Activated T-cell treated with anti-CD3 and anti-CD28 coated beads for 48 hours (primary cell): ENCODE results near the gene LAMC2.
"Not testable (repeated sequence)": the region's sequence is repeated elsewhere in the genome, so short reads cannot be mapped to it uniquely, and the experiment has no call there.

Experiments
- DNase-seq: peaks from one replicate; pipeline ENCODE4 v3.0.0-alpha.2; 2020; ENCODE audit warnings: low read depth

Gene LAMC2

DNA sequence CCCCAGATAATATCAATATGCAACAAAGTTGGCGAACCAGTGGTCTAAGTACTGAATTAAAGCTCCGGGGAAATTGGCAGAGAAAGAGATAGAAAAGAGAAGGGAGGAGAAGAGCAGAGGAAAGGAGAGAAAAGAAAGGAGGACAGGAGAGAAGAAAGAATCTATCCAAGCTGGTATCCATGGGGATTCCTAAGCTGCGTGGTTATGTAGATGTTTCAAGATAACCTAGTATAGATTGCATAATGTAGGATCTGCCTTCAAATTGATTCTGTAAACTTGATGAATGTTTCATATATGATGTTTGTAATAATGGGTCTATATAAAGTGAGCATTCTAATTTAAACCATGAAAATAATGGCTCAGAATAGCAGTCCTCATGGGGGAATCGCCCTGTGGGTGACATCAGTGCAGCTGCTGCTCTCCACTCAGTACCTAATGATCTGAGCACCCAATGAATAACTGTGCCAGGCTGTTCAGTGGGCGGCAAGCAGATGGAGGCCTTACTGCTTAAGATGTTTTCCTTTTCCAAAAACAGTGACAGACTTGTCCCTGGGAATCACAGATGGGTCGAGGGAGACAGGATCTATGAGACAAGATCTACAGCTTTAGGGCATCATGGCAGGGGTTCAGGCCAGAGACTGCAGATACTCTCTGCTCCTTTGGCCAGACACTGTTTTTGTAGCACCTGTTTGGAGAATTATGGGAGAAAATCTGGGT lies 78.0 kb downstream of the LAMC2 start:
- no peak for DNase-seq

GRCh38 chr1:183267646-183268431 lies 81.8 kb downstream of the LAMC2 start:
- no peak for DNase-seq

DNA sequence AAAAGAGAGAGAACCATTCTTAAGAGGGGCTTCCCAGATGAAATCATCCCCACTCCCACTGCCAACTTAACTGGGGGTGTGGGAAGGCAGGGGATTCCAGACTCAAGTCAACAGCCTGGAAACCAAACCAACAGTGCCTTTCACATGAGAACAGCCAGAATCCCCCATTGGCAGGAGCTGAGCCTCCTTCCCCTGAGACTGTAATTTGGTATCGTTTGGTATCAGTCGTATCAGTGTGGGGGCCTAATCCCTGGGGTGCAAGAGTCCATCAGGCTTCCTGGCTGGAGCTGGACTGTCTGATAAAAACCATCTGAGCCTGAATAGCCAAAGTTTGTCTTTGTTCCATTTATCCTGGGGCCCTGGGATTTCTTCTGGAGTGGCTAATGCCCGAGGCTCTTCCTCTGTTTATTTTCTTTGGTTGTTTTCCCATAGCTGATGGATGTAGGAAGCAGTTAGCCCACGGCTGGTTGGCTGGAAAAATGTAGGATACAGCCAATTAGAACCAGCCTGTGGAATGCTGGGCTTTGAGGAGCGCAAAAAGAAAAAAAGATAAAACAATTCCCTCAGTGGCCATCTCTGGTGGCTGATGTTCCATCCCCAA lies 84.6 kb downstream of the LAMC2 start:
- DNase-seq: no peak

DNA sequence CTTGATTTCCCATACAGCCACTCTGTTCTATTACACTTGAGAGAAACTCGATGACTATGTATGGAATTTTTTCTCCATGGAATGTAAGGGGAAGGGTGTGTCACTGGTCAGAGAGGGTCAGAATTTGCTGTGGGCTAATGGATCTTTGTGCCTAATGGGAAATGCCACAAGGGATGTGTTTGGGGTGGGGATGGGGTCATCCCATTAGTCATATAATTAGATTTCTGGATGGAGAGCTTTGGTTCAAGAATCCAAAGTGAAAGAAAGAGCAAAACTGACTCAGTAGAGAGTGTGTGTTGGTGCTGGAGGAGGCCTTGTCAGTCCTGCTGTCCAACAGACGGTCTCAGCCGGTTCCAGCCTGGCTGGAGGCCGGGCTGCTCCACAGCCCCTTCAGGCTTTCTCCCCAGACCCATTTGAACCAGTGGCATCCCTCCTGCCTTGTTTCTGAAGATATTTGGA lies 86.4 kb downstream of the LAMC2 start:
- no peak for DNase-seq

DNA sequence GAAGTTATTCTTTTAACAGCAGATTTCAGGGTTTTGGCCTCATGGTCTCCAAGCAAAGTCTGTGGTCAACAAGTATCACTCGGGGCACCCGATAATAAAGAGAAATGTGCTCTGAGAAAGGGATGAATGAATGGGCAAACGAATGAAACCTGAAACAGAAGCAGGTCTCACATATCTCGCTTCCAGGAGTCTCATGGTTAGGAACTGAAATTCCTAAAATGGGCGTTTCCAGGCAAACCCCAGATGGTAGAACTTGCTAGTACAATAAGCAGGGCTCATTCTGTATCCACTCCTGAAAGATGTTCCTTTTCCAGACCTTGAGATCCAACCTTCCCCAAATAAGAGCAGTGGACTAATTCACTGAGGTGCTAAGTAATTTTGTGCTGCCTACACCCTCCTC lies 87.2 kb downstream of the LAMC2 start:
- no peak for DNase-seq

DNA sequence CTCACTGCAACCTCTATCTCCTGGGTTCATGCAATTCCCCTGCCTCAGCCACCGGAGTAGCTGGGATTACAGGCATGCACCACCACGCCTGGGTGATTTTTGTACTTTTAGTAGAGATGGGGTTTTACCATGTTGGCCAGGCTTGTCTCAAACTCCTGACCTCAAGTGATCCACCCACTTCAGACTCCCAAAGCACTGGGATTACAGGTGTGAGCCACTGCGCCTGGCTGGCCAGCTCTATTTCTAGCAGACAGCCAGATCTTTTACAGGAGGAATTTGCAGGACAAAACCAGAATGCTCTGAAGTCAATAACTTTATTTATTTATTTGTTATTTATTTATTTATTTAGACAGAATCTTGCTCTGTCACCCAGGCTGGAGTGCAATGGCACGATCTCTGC lies 87.9 kb downstream of the LAMC2 start:
- not testable (repeated sequence) for DNase-seq

DNA sequence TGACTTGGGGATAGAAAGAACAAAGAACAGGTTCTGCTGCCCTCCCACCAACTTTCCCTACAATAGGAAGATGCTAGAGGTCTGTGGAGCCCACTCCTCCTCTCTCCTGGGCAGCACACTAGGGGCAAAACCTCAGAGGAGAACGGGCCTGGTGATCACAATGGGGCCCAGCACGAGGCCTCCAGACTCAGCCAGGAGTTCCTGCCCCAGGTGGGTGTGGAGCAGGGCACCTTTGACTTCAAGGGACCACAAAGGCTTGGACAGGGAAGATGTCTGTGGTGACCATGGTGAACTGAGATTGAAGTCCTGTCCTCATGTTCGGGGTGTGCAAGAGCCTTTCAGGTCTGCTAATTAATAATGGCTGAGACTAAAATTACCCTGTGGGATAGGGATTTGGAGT lies 88.8 kb downstream of the LAMC2 start:
- DNase-seq: no peak

DNA sequence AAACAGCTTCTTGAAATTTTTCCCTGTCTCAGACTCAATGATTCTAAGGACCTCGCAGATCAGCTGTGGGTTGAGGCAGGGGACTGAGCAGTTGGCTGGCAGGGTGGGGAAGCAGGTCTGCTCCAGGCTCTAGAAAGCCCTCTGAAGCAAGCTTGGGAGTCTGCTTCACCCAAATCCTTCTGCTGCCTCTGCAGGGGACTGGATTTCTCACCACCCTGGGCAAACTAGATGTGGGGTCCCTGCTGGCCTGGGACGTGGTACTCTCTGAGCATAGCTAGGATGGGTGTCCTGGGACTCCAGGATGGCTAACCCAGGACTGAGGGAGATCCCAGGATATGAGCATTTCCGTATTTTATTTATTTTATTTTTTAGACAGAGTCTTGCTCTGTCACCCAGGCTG lies 89.3 kb downstream of the LAMC2 start:
- DNase-seq: no peak

GRCh38 chr1:183276386-183277080 lies 90.5 kb downstream of the LAMC2 start:
- DNase-seq: no peak

DNA sequence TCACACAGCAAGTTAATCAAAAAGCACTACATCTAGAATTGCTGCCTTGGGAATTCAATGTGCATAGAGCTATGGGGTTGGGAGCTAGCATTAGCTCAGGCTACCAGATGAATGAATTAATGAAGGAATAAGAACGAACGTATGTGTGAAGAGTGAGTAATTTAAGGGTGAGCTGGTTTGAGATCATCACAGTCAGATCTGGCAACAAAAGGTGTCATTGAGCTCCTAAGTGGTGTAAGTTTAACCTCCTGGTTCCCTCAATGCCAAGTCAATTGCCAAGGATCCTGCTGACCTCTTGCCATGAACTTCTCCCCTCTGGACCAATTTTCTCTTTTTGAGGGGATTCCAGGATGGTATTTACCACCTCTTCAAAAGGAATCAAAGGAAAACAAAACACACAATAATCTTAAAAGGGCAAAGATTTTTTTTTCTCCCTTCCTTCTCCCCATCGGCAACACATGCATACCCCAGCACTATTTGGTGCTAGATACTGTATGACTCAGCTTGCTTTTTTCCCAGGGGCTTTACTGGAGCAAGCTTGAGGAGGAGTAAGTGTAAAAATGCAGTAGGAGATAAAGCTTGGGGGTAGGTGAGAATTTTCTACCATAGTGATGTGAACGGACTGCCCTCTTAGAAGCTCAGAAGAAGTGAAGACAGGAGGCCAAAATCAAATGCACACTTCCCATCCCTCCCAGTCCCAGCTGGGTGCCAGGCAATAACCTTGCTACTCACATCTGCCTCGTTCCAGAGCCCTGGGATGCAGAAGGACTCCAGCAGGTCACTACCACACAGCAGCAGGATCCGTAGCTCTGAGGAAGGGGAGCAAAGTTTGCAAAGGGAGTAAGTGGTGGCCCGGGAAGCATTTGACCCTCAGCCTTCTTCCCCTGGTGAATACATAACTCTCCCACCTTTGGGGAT lies 92.0 kb downstream of the LAMC2 start:
- DNase-seq: no peak

DNA sequence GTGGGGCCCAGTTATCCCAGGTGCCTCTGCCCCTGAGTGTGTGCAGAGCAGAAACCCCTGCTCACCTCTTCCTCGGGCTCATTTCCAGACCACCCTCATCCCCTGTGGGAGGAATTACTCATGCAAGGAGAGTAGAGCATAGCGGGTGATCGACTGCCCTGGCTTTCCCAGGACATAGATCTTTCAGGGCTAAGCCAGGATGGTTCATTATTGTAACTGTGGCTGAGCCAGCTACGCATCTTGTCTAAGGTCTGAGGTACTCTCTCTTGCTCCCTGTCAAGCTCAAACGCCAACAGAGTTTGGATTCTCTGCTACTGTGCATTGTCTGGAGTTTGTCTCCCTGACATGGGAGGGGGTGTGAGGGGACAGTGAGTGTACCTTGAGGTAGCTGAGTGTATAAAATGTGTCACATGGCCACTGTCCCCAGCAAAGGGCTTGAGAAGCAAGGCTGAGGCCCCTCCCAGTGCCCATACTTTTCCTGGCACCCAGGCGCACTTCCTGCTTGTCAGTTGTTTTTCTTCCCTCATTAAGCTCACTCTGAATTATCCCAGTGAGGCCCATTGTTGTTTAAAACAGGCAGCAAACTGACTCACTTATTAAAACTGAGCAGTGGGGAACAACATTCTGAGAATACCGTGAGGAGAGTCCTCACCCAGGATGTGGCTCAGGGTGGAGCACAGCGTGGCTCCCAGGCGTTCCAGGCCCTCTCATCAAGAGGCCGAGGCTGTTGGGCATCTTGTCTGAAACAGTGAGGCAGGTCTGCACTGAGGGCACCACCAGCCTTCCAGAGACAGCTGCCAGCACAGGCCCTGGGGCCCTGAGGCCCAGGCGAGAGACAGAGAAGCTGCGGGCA lies 92.9 kb downstream of the LAMC2 start:
- no peak for DNase-seq

DNA sequence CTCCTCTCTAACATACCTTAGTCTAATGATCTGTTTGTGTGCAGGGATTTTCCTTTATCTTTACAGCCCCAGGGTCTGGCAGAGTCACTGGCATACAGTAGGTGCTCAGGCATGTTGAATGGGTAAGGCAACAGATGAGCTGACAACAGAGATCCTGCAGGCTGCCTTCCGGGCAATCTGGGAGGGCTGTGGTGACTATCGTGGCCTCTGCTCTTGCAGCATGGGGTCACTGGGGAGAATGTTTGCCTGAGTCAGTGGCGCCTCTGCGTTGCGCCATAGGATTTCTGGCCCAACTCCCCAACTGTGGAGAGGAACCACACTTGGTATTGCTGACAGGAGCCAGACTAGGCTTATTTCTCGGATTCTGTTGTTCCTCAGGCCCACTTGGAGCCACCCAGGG lies 93.8 kb downstream of the LAMC2 start:
- DNase-seq: no peak

- DNase-seq: no peak
Measured at GRCh38 chr1:183281039-183281438, 95.0 kb downstream of the LAMC2 start.

GRCh38 chr1:183281553-183282091 lies 95.6 kb downstream of the LAMC2 start:
- DNase-seq: peak; percentile 61

- no peak for DNase-seq
Measured at GRCh38 chr1:183282101-183282855, 96.2 kb downstream of the LAMC2 start.

DNA sequence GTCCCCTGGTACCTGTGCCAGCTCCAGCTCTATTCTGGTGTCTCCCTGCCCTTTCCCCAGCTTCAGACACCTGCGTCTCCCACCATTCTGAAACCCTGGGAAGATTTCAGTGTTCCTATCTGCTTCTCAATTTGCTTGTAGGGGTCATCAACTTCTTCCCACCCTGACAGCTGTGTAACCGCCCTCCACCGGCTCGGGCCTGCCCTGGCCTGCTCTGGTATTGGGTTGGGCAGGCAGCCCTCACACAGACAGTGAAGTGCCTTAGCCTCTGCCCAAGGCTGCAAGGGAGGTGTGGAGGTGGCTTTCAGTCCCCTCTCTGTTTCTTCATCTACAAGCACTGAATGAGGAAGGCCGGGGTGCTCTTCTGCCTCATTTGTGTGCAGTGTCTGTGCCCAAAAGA lies 97.2 kb downstream of the LAMC2 start:
- DNase-seq: no peak

- DNase-seq: no peak
Measured at GRCh38 chr1:183284086-183284485, 98.0 kb downstream of the LAMC2 start.

- no peak for DNase-seq
Measured at GRCh38 chr1:183285256-183285655, 99.2 kb downstream of the LAMC2 start.

- DNase-seq: no peak
Measured at GRCh38 chr1:183285746-183286145, 99.7 kb downstream of the LAMC2 start.
